ENCODE results near the gene MSMB. TPM values are rescaled to one million over a fixed set of nuclear protein-coding genes. Genes with fewer than 3 reads are reported as not detected.

MSMB gene
- total and polyA plus RNA-seq, 9 of the 15 experiments (the other 6 are each of a cell fraction or from before 2014, with no cell fraction given): 0.21 to 0.60 TPM; not detected in 7

GRCh38 chr10:46077731-46078413, 31.8 kb upstream of the MSMB start:
- Histone ChIP-seq H3K4me1 (replicated peaks in 1 of 2; ENCODE audit: control insufficient read depth in 2 of 2, insufficient read depth in 2 of 2, low read length in 2 of 2) (peaks cover 8 to 15% of the 10 kb centered on the region in 2 experiments), H3K4me3 (no peak overlapping the region), H3K9me1 (ENCODE audit: control insufficient read depth, insufficient read depth, low read length) (no peaks in the 10 kb centered on the region), H2AFZ (ENCODE audit: low read depth, low read length) (peak overlapping the region; percentile 36), H3K27me3 (ENCODE audit: control insufficient read depth in 2 of 2, insufficient read depth in 2 of 2, low read length in 2 of 2) (no peaks in the 10 kb centered on the region), H3K9ac (ENCODE audit: insufficient read depth in 1 of 2, low read depth in 2 of 2, low read length in 2 of 2) (no peak overlapping the region), H4K20me1 (replicated peaks; ENCODE audit: control insufficient read depth, insufficient read depth, low read length) (no peaks in the 10 kb centered on the region), H3K79me2 (ENCODE audit: control insufficient read depth, insufficient read depth, low read length) (no peaks in the 10 kb centered on the region), H3K36me3 (ENCODE audit: control insufficient read depth, insufficient read depth, low read length) (no peaks in the 10 kb centered on the region), H3K27ac (ENCODE audit: extremely low read depth, low read depth, low read length) (no peak overlapping the region), H3K9me3 (replicated peaks; ENCODE audit: control insufficient read depth, insufficient read depth, low read depth, low read length) (no peaks in the 10 kb centered on the region), H3K4me2 (ENCODE audit: insufficient read depth, low read length) (no peak overlapping the region)
- BruUV-seq (replicated peaks): no TSS peak
- no peak for FAIRE-seq
- CTCF ChIA-PET (ENCODE audit: low intra/inter-chr PET ratio): no interaction called here
- peak; percentile 82 for TF ChIP-seq ZNF766 (CRISPR knock-in tag; conservative IDR thresholded peaks at IDR 0.05)
- TF ChIP-seq POLR2A (conservative IDR thresholded peaks at IDR 0.05): no peak
- no peak for TF ChIP-seq E4F1 (CRISPR knock-in tag; IDR thresholded peaks at IDR 0.05; ENCODE audit: borderline replicate concordance)
- TF ChIP-seq SPI1 (IDR thresholded peaks at IDR 0.05; ENCODE audit: borderline replicate concordance, low read depth, low read length): peak; percentile 38; the same call in 1 of the 2 replicates
- peak; percentile 47; the same call in 1 of the 2 replicates for TF ChIP-seq HMBOX1 (IDR thresholded peaks at IDR 0.05)
- peak; percentile 67 for ATAC-seq
- no peak for DNase-seq (ENCODE audit: extremely low read depth in 1 of 4, low spot score in 3 of 4)
- POLR2A ChIA-PET: interaction anchor here (0.6 to 1.3 kb wide), 4 partner anchors 9 to 111 kb away, joined by 3 to 7 read pairs (median 4); no protein-coding TSS in a partner anchor
- intact Hi-C loops (cut with micrococcal nuclease): no loop called here
- in situ Hi-C loops (cut with MboI): loop anchor here (25.0 kb wide), 1 partner anchor 1684 kb away; the partner anchor contains the start of gene SYT15B
- 33% methylated on average over 5 of the region's 5 CpGs for WGBS (ENCODE audit: insufficient coverage, low coverage, missing lambda C conversion rate)
